GM19463 (cell line): ENCODE results near the gene TMEM154.

ENCODE experiments used
- ATAC-seq: cut with Tn5 transposase; IDR thresholded peaks from one replicate; pipeline ENCODE4 v1.9.1; 2021; ENCODE audit warnings: mild to moderate bottlenecking, moderate library complexity; ENCODE audit not compliant: unreplicated experiment

Gene TMEM154

GRCh38 chr4:152679414-152680281 lies at the start of gene TMEM154:
TMEM154 (minus strand) TSS chr4:152679997; CDS start chr4:152679933, 64 bp downstream.
- peak; percentile 45 for ATAC-seq

GRCh38 chr4:152729466-152729865 lies 49.7 kb upstream of the TMEM154 start:
- ATAC-seq, result no peak

- no peak for ATAC-seq
Measured at GRCh38 chr4:152728343-152728742, 48.5 kb upstream of the TMEM154 start.

GRCh38 chr4:152727784-152728183 lies 48.0 kb upstream of the TMEM154 start:
- ATAC-seq, result no peak

- no peak for ATAC-seq
Measured at GRCh38 chr4:152724494-152724893, 44.7 kb upstream of the TMEM154 start.

GRCh38 chr4:152723236-152723635 lies 43.4 kb upstream of the TMEM154 start:
- no peak for ATAC-seq

GRCh38 chr4:152719801-152720556 lies 40.2 kb upstream of the TMEM154 start:
- ATAC-seq, result no peak

GRCh38 chr4:152719291-152719690 lies 39.5 kb upstream of the TMEM154 start:
- no peak for ATAC-seq

GRCh38 chr4:152715076-152715475 lies 35.3 kb upstream of the TMEM154 start:
- ATAC-seq, result no peak

- no peak for ATAC-seq
Measured at GRCh38 chr4:152713951-152714705, 34.3 kb upstream of the TMEM154 start.

GRCh38 chr4:152709675-152710438 lies 30.1 kb upstream of the TMEM154 start:
- peak; percentile 76 for ATAC-seq

- ATAC-seq, result no peak
Measured at GRCh38 chr4:152708796-152709195, 29.0 kb upstream of the TMEM154 start.

GRCh38 chr4:152708361-152708760 lies 28.6 kb upstream of the TMEM154 start:
- no peak for ATAC-seq

GRCh38 chr4:152707632-152708031 lies 27.8 kb upstream of the TMEM154 start:
- no peak for ATAC-seq

- no peak for ATAC-seq
Measured at GRCh38 chr4:152705903-152706302, 26.1 kb upstream of the TMEM154 start.

GRCh38 chr4:152704788-152705187 lies 25.0 kb upstream of the TMEM154 start:
- no peak for ATAC-seq

- ATAC-seq, result no peak
Measured at GRCh38 chr4:152700151-152700550, 20.4 kb upstream of the TMEM154 start.

GRCh38 chr4:152699313-152699712 lies 19.5 kb upstream of the TMEM154 start:
- ATAC-seq, result no peak

- ATAC-seq, result no peak
Measured at GRCh38 chr4:152698089-152698499, 18.3 kb upstream of the TMEM154 start.

- ATAC-seq, result peak; percentile 1
Measured at GRCh38 chr4:152697284-152698088, 17.7 kb upstream of the TMEM154 start.
